NCI-H2227 (cell line): ENCODE measurements around the gene RASEF.
"Not testable (repeated sequence)": the region's sequence is repeated elsewhere in the genome, so short reads cannot be mapped to it uniquely, and the experiment has no call there.

Experiments
- DNase-seq: peaks from one replicate; lab custom pipeline; 2025; ENCODE audit not compliant: unreplicated experiment; lab: John Stamatoyannopoulos, UW

The RASEF gene

DNA sequence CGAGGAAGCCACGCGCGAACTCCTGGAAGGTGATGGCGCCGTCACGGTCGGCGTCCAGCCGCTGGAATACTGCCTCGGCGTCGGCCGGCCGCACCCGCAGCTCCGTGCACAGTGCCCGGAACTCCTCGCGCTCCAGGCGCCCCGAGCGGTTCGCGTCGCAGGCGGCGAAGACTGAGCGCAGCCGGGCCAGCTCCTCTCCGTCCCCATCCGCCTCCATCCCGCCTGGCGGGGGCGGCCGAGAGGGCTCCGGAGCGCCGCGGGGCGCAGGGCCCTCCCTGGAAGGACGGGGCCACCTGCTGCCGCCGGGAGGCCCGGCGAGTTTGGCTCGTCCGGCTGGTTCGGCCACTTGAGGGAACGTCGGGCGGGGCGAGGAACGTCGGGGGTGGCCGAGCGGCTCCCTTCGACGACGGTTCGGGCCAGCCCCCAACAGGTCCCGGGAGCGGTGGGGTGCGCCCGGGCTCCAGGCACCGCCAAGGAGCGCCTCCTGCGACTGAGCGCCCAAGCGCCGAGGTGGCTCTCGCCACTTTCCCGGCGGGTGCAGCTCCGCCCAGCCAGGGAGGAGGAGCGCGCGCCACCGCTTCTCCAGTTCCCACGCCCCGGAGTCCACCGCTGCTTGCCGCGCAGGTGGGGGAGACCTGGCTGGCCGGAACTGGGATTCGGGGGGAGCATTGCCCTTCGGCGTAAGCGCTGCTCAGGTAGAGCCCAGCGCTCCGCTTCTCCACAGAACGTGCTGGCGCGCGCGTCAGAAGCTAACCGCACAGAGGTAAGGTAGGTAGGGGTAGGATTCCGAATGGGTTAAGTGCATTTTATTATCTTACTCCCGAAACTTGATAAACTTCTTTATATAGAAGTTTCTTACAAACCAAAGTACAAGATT lies at the start of gene RASEF:
TSS of gene RASEF (minus strand) at position 492 of the 877 bp plus-strand sequence. CDS start at position 217, 275 bp downstream.
- DNase-seq, result peak; percentile 65

DNA sequence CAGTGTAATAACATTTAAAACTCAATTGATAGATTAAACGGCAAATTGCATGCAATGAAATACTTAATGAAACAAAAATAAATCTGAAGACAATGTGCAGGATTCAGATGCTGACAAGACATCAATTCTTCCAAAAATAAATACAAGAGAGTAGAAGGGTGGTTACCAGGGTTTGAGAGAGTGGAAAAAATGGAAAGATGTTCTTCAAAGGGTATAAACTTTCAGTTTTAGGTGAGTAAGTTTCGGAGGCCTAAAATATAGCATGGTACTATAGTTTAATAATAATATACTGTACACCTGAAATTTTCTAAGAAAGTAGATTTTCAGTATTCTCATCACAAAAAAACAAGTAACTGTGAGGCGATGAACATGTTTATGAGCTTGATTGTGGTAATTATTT lies 48.2 kb upstream of the RASEF start:
- no peak for DNase-seq

DNA sequence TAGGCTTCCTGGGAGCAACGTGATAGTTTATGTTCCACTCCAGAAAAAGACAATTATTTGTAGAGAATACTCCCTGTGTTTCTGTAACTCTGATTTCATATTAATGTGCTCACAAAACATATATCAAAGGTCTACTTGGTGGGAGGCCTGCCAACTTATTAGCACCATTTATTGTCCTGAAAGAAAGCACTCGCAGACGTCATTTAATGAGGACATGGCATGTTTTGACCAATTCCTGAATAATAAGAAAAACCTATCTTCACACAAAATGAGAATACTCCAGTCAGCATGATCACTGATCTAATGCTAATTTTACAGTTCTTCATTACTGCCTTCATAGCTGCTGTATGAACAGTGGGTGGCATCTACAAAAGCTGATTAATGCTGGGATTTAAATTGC lies 46.4 kb upstream of the RASEF start:
- DNase-seq, result no peak

DNA sequence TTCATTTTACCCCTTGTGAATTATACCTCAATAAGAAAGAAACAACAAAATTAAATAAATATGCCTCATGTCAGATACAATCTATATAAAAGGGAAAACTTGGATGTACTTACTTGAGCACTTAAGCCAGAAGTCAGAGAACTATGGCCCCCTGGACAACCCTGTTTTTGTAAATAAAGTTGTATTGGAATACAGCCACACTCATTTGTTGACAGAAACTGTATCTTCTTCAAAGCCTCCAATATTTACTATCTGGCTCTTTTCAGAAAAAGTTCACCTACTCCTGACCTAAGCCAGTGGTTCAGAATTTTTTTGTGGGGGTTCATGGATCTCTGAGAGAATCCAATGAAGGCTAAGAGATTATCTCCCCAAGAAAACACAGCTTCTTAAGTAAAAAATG lies 45.3 kb upstream of the RASEF start:
- DNase-seq, result no peak

DNA sequence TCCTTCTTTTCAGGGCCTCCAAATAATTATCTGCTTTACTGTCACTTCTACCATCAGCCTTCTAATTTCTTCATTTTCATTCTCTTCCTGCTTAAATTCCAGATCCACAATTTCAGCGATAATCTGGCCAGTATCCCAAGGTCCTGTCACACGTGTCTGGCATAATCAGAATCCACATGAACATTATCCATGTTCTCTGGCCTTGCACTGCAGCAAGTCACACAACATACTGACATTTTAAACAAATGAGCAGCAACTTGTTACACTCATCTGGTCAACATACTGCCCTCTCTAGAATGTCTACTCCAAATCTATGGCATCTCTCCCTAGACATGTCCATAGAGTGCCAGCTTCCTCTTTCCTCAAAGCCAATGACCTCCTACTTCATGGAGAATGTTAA lies 43.8 kb upstream of the RASEF start:
- DNase-seq, result no peak

DNA sequence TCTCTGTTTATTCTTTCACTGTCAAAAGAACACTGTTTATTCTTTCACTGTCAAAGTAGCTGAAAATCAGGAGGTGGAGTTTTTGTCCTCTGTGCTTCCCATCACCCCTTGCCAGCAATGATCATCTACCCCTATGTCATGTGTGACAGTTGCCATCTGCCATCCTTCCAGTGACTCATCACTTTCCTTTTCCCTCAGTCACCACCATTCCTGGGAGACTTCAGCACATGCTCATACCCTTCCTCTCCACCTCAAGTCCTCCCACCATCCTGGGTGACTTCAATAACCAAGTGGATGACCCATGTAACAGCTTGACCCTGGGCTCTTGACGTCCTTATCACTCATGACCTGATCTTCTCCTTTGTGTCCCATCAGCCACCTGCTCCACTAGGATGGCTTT lies 43.3 kb upstream of the RASEF start:
- no peak for DNase-seq

DNA sequence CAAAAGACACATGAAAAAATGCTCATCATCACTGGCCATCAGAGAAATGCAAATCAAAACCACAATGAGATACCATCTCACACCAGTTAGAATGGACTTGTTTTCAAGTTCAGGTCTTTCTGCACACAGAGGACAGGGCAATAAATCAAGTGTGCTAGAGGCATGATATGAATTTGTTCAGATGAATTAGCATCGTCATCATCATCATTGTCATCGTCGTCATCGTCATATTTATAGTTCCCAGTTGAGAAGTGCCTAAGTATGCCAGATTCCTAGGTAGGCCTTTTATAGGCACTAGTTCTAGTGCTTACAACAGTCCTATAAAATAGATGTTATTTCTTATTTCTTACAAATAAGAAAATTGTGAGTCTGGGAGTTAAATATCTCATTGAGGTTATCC lies 34.7 kb upstream of the RASEF start:
- DNase-seq, result no peak

DNA sequence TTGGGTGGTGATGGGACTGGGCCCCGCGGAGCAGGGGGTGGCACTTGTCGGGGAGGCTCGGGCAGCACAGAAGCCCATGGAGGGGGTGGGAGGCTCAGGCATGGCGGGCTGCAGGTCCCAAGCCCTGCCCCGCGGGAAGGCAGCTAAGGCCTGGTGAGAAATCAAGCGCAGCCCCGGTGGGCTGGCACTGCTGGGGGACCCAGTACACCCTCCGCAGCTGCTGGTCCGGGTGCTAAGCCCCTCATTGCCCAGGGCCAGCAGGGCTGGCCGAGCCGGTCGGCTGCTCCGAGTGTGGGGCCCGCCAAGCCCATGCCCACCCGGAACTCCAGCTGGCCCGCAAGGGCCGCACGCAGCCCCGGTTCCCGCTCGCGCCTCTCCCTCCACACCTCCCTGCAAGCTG lies 30.4 kb upstream of the RASEF start:
- DNase-seq, result not testable (repeated sequence)

DNA sequence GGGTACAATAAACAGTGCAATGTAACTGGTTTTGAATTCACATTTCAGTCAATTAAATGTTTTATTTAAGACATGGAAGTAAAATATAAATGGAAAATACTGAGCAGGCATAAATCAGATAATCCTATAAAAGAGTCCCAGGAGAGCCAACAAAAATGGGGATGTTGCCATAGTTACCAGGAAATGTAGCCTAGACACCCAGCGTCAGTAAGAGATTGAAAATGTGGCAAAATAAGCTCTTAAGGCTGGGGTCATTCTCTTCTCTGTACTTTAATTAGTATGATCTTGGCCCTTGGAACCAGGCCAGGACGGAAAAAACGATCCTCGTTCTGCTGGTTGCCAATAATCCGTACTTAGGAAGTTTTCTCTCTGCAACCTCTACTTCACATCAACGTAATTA lies 18.9 kb upstream of the RASEF start:
- peak; percentile 86 for DNase-seq

DNA sequence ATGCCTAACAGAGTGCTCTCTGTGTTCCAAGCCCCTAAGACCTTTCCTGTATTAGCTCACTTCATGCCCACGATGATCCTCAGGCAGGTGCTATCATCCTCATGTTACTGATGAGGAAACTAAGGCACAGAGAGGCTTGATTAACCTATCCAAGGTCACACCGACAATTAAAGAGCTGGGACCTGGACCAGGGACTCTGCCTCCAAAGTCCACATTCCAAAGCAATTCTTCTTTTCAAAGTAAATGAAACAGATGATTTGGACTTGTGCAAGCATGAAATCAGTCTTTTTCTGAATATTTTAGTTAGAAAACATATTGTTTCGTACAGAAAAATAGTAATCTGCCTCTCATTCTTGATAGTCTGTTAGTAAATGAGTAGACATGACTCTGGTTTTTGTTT lies 18.1 kb upstream of the RASEF start:
- DNase-seq, result no peak

DNA sequence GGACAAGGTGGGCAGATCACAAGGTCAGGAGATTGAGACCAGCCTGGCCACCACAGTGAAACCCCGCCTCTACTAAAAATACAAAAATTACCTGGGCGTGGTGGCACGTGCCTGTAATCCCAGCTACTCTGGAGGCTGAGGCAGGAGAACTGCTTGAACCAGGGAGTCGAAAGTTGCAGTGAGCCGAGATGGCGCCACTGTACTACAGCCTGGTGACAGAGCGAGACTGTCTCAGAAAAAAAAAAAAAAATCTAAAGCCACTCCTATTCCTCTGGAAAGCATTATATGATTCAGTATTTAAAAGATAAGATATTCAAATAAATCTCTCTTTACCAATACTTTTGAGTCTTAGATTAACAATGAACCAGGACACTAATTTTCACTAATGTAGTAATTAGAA lies 13.0 kb upstream of the RASEF start:
- not testable (repeated sequence) for DNase-seq

DNA sequence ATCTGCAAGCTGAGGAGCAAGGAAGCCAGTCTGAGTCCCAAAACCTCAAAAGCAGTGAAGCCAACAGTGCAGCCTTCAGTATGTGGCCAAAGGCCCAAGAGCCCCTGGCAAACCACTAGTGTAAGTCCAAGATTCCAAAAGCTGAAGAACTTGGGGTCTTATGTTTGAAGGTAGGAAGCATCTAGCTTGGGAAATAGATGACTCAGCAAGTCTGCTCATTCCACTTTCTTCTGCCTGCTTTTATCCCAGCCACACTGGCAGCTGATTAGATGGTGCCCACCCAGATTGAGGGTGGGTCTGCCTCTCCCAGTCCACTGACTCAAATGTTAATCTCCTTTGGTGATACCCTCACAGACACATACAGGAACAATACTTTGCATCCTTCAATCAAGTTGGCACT lies 9.6 kb upstream of the RASEF start:
- not testable (repeated sequence) for DNase-seq

DNA sequence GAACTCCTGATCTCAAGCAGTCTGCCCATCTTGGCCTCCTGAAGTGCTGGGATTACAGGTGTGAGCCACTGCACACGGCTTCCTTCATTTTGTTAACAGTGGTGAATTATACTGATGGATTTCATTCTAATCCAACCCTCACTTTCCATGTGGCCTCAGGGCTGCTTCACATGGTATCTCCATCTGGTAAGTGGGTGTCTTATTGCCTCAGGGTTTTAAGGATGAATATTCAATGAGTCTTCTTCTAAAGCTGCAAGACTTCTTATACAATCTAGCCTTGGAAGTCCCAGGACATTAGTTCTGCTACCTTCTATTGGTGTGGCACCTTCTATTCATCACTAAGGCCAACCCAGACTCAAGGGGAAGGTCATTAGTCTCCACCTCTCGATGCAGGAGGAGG lies 8.7 kb upstream of the RASEF start:
- DNase-seq, result no peak

DNA sequence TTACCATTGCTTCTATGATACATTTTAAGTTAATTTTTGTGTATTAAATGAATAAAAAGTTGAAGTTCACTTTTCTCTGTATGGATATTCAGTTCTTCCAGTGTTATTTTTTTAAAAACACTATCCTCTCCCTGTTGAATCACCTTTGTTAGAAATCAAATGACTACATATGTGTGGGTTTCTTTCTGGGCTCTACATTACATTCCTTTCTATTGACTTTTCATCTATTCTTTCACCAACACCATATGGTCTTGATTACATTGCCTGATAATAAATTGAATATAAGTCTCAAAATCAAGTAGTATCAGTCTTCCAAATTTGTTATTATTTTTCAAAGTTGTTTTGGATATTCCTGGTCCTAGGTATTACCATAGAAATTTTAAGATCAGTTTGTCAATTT lies 7.3 kb upstream of the RASEF start:
- DNase-seq, result no peak

DNA sequence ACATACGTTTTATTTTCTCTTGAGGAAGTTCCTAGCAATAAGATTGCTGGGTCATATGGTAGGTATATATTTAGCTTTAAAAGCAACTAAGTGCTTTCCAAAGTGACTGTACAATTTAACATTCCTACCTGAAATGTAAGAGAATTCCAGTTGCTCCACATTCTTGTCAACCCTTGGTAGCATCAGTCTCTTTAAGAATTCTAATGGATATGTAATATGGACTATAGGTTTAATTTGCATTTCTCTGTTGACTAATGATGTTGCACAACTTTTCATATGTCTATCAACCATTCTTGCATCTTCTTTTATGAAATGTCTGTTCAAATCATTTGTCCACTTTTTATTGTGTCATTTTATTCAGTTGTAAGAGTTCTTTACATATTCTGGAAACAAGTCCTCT lies 6.7 kb upstream of the RASEF start:
- no peak for DNase-seq

DNA sequence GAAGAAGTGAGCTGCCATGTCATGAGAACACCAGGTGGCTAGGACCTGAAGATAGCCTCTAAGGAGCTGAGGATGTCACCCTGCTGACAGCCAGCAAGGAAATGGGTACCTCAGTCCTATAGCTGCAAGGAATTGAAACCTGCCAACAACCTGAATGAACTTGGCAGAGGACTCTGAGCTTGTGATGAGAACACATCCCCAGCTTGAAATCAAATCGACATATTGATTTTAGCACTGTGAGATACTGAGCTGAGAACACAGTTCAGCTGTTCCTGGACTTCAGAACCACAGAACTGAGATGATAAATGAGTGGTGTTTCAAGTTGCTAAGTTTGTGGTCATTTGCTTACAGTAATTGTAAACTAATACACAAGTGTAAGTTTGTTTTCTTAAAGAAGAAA lies 5.5 kb upstream of the RASEF start:
- no peak for DNase-seq

DNA sequence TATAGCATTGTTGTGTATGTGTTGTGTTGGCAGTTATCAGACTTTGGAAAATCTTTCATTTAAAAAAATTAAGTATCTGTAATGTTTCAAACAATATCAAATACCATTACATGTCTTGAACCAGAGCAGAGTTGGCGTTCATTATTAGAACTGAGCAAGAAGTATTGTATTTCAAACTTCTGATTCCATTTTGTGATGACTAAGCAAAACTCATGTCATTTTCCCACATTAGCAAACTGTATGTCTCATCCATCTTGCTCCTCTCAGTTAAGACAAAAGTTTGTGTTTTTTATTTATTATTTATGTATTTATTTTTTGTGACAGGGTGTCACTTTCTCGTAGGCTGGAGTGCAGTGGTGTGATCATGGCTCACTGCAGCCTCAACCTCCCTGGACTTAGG lies 4.6 kb upstream of the RASEF start:
- no peak for DNase-seq

DNA sequence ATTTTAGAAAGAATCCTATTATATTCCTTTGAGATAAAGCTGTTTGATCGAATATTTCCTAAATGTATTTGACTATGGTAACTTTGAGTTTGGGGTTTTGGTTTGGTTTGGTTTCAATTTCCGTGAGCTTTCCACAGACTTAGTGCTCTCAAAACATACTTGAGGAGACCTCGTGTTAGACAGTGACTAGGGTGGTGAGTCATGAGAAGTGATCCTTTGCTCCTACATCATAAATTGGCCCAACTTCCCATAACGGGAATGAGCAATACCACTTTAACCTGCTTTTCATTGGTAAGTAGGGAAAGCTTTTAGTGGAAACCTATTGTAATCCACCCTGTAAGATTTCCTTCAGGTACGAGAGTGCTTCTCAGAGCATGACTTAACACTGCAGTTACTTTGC lies 3.8 kb upstream of the RASEF start:
- DNase-seq, result no peak

DNA sequence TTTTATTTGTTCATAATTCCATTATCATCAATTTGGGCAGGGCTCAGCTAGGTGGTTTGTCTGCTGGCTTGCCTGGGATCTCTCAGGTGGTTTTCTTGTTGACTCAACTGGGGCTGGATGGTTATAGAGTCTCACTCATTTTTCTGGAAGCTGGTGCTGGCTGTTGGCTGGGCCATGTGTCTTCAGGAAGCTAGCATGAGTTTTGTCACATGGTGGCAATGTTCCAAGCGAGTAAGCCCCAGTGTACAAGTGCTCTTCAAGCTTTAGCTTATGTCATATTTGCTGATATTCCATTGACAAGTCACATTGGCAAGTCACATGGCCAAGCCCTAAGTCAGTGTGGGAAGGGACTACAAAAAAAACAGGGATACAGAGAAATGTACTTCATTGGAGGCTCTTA lies 2.3 kb upstream of the RASEF start:
- no peak for DNase-seq

DNA sequence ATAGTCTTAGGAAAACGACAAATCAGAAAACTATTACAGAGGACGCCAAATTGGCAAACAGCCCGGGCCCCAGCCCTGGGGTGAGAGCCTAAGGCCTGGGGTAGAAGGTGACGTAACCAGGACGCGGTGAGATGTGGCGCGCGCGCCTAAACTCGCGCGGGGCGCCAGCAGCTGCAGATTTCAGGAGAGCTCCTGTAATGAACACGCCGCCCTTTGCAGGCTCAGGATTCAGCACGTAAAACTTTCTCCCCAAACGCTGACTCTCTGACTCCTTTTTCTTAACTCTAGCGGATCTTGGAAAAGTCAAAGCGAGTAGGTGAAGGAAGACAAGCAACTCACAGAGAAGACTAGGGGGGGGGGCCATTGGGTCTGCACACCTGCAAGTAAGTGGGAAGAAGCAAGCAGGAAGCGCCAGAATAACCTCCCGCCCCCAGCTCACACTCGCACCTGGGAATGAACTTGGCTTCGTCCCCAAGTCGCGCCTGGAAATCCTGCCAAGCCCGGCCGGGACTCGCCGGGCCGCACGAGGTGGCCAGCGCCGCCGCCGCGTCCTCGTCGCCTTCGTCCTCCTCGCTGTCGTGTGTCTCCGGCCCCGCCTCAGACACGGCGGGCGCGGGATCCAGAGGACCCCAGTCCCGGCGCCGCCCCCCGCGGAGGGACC lies 822 bp downstream of the RASEF start:
- DNase-seq, result peak; percentile 26

DNA sequence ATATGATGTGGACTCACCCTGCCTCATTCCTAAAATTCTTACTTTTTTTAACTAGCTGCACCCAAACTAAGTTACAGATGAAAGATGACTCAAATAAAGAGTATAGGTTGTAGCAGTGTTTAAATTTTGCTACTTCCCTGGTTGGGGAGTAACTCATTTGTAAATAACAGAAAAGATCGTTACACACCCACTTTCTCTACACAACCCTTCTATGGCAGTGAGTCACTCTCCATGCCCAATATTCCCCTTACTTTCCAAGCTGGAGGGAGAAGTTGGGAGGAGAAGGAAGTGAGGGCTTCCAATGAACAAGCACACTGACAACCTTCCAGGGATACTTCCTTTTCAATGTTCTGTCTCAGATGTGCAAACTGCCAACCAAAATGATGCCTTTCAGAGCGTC lies 1.9 kb downstream of the RASEF start:
- no peak for DNase-seq

DNA sequence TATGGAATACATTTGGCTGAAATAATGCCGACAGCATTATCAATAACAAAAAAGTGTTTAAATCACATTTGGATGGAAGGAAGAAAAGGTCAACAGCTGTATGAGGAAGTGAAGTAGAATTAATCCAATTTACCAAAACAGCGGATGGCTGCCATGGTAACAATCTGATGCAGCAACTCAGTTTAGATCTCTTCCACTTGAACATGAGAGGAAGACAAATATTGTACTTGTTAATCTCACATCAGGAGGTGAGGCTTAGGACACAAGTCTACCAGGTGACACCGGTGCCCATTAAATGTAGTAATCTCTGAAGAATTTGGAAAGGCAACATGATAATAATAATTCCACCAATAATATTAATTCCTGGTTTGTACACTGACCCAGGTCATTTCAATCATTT lies 2.4 kb downstream of the RASEF start:
- peak; percentile 15 for DNase-seq

DNA sequence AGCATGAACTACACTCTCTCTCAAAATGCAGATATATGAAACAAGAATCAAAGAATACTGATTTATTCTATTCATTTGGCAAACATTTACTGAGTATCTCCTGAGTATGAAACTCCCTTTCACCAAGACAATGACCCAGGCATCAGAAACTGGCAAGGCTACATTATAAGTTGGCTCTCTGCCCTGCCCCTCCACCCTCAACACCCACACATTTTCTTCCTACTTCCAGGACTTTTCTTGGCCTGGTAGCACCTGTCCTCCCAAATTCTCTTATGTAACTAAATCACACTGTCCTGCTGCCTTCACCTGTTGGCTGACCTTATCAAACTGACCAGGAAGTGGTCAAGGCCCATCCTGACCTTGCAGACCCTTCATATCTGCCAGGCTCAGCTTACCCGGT lies 3.5 kb downstream of the RASEF start:
- DNase-seq, result no peak
